ENCODE measurements around the gene ZDHHC17. TPM values are rescaled to one million over a fixed set of nuclear protein-coding genes. Genes with fewer than 3 reads are reported as not detected.

ZDHHC17 gene
- total RNA-seq, 1 experiment from 2014 or later: 35.3 TPM

- no peaks in the 10 kb centered on the region for H3K9me3 ChIP-seq (ENCODE audit: low read length)
- ATAC-seq (no peak), DNase-seq (no peak)
- H3K27me3 ChIP-seq (ENCODE audit: low read length): no peaks in the 10 kb centered on the region
- H4K20me1 ChIP-seq (ENCODE audit: low read length): no peaks in the 10 kb centered on the region
- H3K4me2 ChIP-seq (ENCODE audit: low read length): no peak overlapping the region
- H2AFZ ChIP-seq (ENCODE audit: low read length): no peak overlapping the region
- no peaks in the 10 kb centered on the region for H3K79me2 ChIP-seq (ENCODE audit: low read length)
- BruUV-seq (replicated peaks): no TSS peak
- H3K9me2 ChIP-seq (replicated peaks; ENCODE audit: low read length): no peaks in the 10 kb centered on the region
- H3F3A ChIP-seq (ENCODE audit: low read length, unreplicated experiment): no peaks in the 10 kb centered on the region
- TF ChIP-seq CTCF (conservative IDR thresholded peaks at IDR 0.05; ENCODE audit: low read depth, low read length): no peak
- H3K4me3 ChIP-seq (ENCODE audit: low read length): no peak overlapping the region
- intact Hi-C loops (cut with micrococcal nuclease): no loop called here
- no peaks in the 10 kb centered on the region for H3K4me1 ChIP-seq (ENCODE audit: insufficient read depth, low read length)
- H3K27ac ChIP-seq (ENCODE audit: low read length): no peak overlapping the region
- POLR2A ChIA-PET (ENCODE audit: unreplicated experiment): no interaction called here
- no peaks in the 10 kb centered on the region for H3K36me3 ChIP-seq (ENCODE audit: low read depth, low read length)
- no peak overlapping the region for H3K9ac ChIP-seq (ENCODE audit: low read length)
- CTCF ChIA-PET: no interaction called here
These were observed 18.6 kb upstream of the ZDHHC17 start for GRCh38 chr12:76745343-76745742.

- H3K9ac ChIP-seq (ENCODE audit: low read length): no peak overlapping the region
- CTCF ChIA-PET: no interaction called here
- no peaks in the 10 kb centered on the region for H3K9me3 ChIP-seq (ENCODE audit: low read length)
- no peak overlapping the region for H3K4me3 ChIP-seq (ENCODE audit: low read length)
- no peaks in the 10 kb centered on the region for H4K20me1 ChIP-seq (ENCODE audit: low read length)
- H3F3A ChIP-seq (ENCODE audit: low read length, unreplicated experiment): no peaks in the 10 kb centered on the region
- no peaks in the 10 kb centered on the region for H3K27me3 ChIP-seq (ENCODE audit: low read length)
- no peaks in the 10 kb centered on the region for H3K9me2 ChIP-seq (replicated peaks; ENCODE audit: low read length)
- H3K36me3 ChIP-seq (ENCODE audit: low read depth, low read length): no peaks in the 10 kb centered on the region
- no peaks in the 10 kb centered on the region for H3K79me2 ChIP-seq (ENCODE audit: low read length)
- H3K4me2 ChIP-seq (ENCODE audit: low read length): no peak overlapping the region
- ATAC-seq (no peak), DNase-seq (no peak)
- H2AFZ ChIP-seq (ENCODE audit: low read length): no peak overlapping the region
- no peaks in the 10 kb centered on the region for H3K4me1 ChIP-seq (ENCODE audit: insufficient read depth, low read length)
- TF ChIP-seq EZH2phosphoT487 (IDR thresholded peaks at IDR 0.05; ENCODE audit: borderline replicate concordance, low read length): no peak
- no peak for TF ChIP-seq CTCF (conservative IDR thresholded peaks at IDR 0.05; ENCODE audit: low read depth, low read length)
- TF ChIP-seq EZH2 (IDR thresholded peaks at IDR 0.05; ENCODE audit: low read length, unreplicated experiment): no peak
- BruUV-seq (replicated peaks): no TSS peak
- POLR2A ChIA-PET (ENCODE audit: unreplicated experiment): no interaction called here
- intact Hi-C loops (cut with micrococcal nuclease): no loop called here
- H3K27ac ChIP-seq (ENCODE audit: low read length): no peak overlapping the region
These were observed 17.4 kb upstream of the ZDHHC17 start for GRCh38 chr12:76746516-76746915.

- no peak overlapping the region for H3K9ac ChIP-seq (ENCODE audit: low read length)
- intact Hi-C loops (cut with micrococcal nuclease): no loop called here
- H2AFZ ChIP-seq (ENCODE audit: low read length): no peak overlapping the region
- H3K4me2 ChIP-seq (ENCODE audit: low read length): no peak overlapping the region
- no peaks in the 10 kb centered on the region for H3K9me2 ChIP-seq (replicated peaks; ENCODE audit: low read length)
- no peaks in the 10 kb centered on the region for H3K27me3 ChIP-seq (ENCODE audit: low read length)
- ATAC-seq: no peak
- no peaks in the 10 kb centered on the region for H3K36me3 ChIP-seq (ENCODE audit: low read depth, low read length)
- H3K27ac ChIP-seq (ENCODE audit: low read length): no peak overlapping the region
- ChIA-PET CTCF (no interaction called here), POLR2A (ENCODE audit: unreplicated experiment) (no interaction called here)
- H4K20me1 ChIP-seq (ENCODE audit: low read length): no peaks in the 10 kb centered on the region
- no peaks in the 10 kb centered on the region for H3K79me2 ChIP-seq (ENCODE audit: low read length)
- H3K4me1 ChIP-seq (ENCODE audit: insufficient read depth, low read length): no peaks in the 10 kb centered on the region
- no peak overlapping the region for H3K4me3 ChIP-seq (ENCODE audit: low read length)
- no TSS peak for BruUV-seq (replicated peaks)
- no peak for TF ChIP-seq EZH2 (IDR thresholded peaks at IDR 0.05; ENCODE audit: low read length, unreplicated experiment)
- no peak for TF ChIP-seq EZH2phosphoT487 (IDR thresholded peaks at IDR 0.05; ENCODE audit: borderline replicate concordance, low read length)
- TF ChIP-seq CTCF (conservative IDR thresholded peaks at IDR 0.05; ENCODE audit: low read depth, low read length): no peak
- DNase-seq: no peak
- no peaks in the 10 kb centered on the region for H3K9me3 ChIP-seq (ENCODE audit: low read length)
- no peaks in the 10 kb centered on the region for H3F3A ChIP-seq (ENCODE audit: low read length, unreplicated experiment)
These were observed 16.7 kb upstream of the ZDHHC17 start for GRCh38 chr12:76747245-76747644.

Data from PC-3 (cell line).